ENCODE measurements around the gene PRSS8.

GRCh38 chr16:31113121-31114120 is 22.1 kb downstream of the PRSS8 start:
- no peak for TF ChIP-seq CTCF (IDR thresholded peaks at IDR 0.05)
- no peak for TF ChIP-seq POLR2A (IDR thresholded peaks at IDR 0.05)

All from thyroid gland (tissue), 4 donors.